A549 (cell line): ENCODE measurements around the gene CEACAM20.

Experiments used
- BCL3 ChIP-seq: fragments of >200 bp; sonication (Bioruptor Twin); formaldehyde crosslinking; IDR thresholded peaks from 3 replicates; pipeline ENCODE4 v1.6.1; 2016
- EP300 ChIP-seq, 2 experiments: fragments of >200 bp; sonication (Bioruptor Twin); formaldehyde crosslinking; IDR thresholded peaks; 2 replicates in 1 of 2; 3 replicates in 1 of 2; pipeline ENCODE4 v1.6.1; 2016 to 2017
- MYC ChIP-seq: IDR thresholded peaks from 2 replicates; pipeline ENCODE4 v1.6.1; 2012; ENCODE audit warnings: mild to moderate bottlenecking, inconsistent platforms, low read length, improper control_type of control experiment, borderline replicate concordance
- POLR2A ChIP-seq: IDR thresholded peaks from 2 replicates; pipeline ENCODE4 v1.6.1; 2012; ENCODE audit warnings: mild to moderate bottlenecking, low read length

GRCh38 chr19:44570603-44570983 lies 41.1 kb upstream of the CEACAM20 start:
- TF ChIP-seq BCL3 (no peak), EP300 (IDR thresholded peaks at IDR 0.05) (no peak), MYC (no peak), POLR2A (no peak)
